HG03064 (cell line): ENCODE data around the gene SLC9A1.
A peak's percentile ranks its signal among the peaks of the same experiment; 100 is the strongest.
"Not testable (repeated sequence)": the region's sequence is repeated elsewhere in the genome, so short reads cannot be mapped to it uniquely, and the experiment has no call there.

Experiments
- ATAC-seq: cut with Tn5 transposase; IDR thresholded peaks from one replicate; pipeline ENCODE4 v1.9.1; 2021; ENCODE audit warnings: low read depth; ENCODE audit not compliant: unreplicated experiment

The SLC9A1 gene

GRCh38 chr1:27154991-27155781, at the start of gene SLC9A1:
Gene SLC9A1, minus strand, starts transcription at chr1:27155125. Its CDS starts 791 bp downstream, at chr1:27154334.
- ATAC-seq = peak; percentile 74

- no peak for ATAC-seq
Measured at GRCh38 chr1:27203946-27204345, 49.0 kb upstream of the SLC9A1 start.

- no peak for ATAC-seq
Measured at GRCh38 chr1:27201295-27201694, 46.4 kb upstream of the SLC9A1 start.

GRCh38 chr1:27193194-27193593, 38.3 kb upstream of the SLC9A1 start:
- ATAC-seq = no peak

GRCh38 chr1:27192039-27192529, 37.2 kb upstream of the SLC9A1 start:
- no peak for ATAC-seq

GRCh38 chr1:27184665-27185064, 29.7 kb upstream of the SLC9A1 start:
- not testable (repeated sequence) for ATAC-seq

- no peak for ATAC-seq
Measured at GRCh38 chr1:27179979-27180378, 25.1 kb upstream of the SLC9A1 start.

GRCh38 chr1:27179379-27179778, 24.5 kb upstream of the SLC9A1 start:
- no peak for ATAC-seq

GRCh38 chr1:27176954-27177353, 22.0 kb upstream of the SLC9A1 start:
- no peak for ATAC-seq

- ATAC-seq = no peak
Measured at GRCh38 chr1:27176323-27176722, 21.4 kb upstream of the SLC9A1 start.

- not testable (repeated sequence) for ATAC-seq
Measured at GRCh38 chr1:27172992-27173391, 18.1 kb upstream of the SLC9A1 start.

- ATAC-seq = no peak
Measured at GRCh38 chr1:27166929-27167328, 12.0 kb upstream of the SLC9A1 start.

- ATAC-seq = no peak
Measured at GRCh38 chr1:27166351-27166802, 11.5 kb upstream of the SLC9A1 start.

- no peak for ATAC-seq
Measured at GRCh38 chr1:27163093-27163492, 8.2 kb upstream of the SLC9A1 start.

- ATAC-seq = no peak
Measured at GRCh38 chr1:27162090-27162489, 7.2 kb upstream of the SLC9A1 start.

GRCh38 chr1:27161594-27161993, 6.7 kb upstream of the SLC9A1 start:
- no peak for ATAC-seq

GRCh38 chr1:27157194-27157593, 2.3 kb upstream of the SLC9A1 start:
- no peak for ATAC-seq

GRCh38 chr1:27154469-27154990, 395 bp downstream of the SLC9A1 start:
- ATAC-seq = peak; percentile 5

- ATAC-seq = no peak
Measured at GRCh38 chr1:27153927-27154358, 982 bp downstream of the SLC9A1 start.

GRCh38 chr1:27153549-27153886, 1.4 kb downstream of the SLC9A1 start:
- no peak for ATAC-seq

- ATAC-seq = no peak
Measured at GRCh38 chr1:27152829-27153548, 1.9 kb downstream of the SLC9A1 start.
